Panc1 (cell line): Measurements from ENCODE around the gene BTN2A1.

Experiments
- CTCF ChIP-seq: fragments of 450-650 bp; IDR thresholded peaks from 2 replicates; pipeline ENCODE4 v1.5.1; 2017; ENCODE audit warnings: mild to moderate bottlenecking
- POLR2AphosphoS5 ChIP-seq: IDR thresholded peaks from 2 replicates; pipeline ENCODE4 v1.6.1; 2012; ENCODE audit warnings: mild to moderate bottlenecking, low read depth, low read length, moderate library complexity
- REST ChIP-seq, 2 experiments: IDR thresholded peaks; 2 replicates each; pipeline ENCODE4 v1.6.1; 2011 to 2012; ENCODE audit warnings: low read depth in 2 of 2, control low read depth in 1 of 2, low read length in 1 of 2, mild to moderate bottlenecking in 1 of 2, moderate library complexity in 1 of 2; ENCODE audit not compliant: insufficient read depth in 1 of 2
- SIN3A ChIP-seq: IDR thresholded peaks from 2 replicates; pipeline ENCODE4 v1.6.1; 2012; ENCODE audit warnings: low read depth, mild to moderate bottlenecking, low read length, moderate library complexity, borderline replicate concordance; ENCODE audit not compliant: insufficient read depth
- TCF7L2 ChIP-seq: IDR thresholded peaks from 2 replicates; pipeline ENCODE4 v1.6.1; 2011; ENCODE audit warnings: mild to moderate bottlenecking, low read depth, low read length, inconsistent platforms

- no peak for TF ChIP-seq POLR2AphosphoS5
- TF ChIP-seq CTCF = no peak
- TF ChIP-seq SIN3A = no peak
- no peak for TF ChIP-seq REST (IDR thresholded peaks at IDR 0.05; ENCODE audit: insufficient read depth in 1 of 2, low read depth in 2 of 2, low read length in 1 of 2)
- TF ChIP-seq TCF7L2 = no peak
Measured at GRCh38 chr6:26447257-26447656, 10.5 kb upstream of the BTN2A1 start.
